BLaER1 (cell line): Measurements from ENCODE around the gene PRPF8.
"Not testable (repeated sequence)": the region's sequence is repeated elsewhere in the genome, so short reads cannot be mapped to it uniquely, and the experiment has no call there.

Experiments
- H3K27ac ChIP-seq: shearing (Covaris generic); formaldehyde crosslinking; 2 replicates; pipeline ENCODE4 v1.8.1; 2022
- H3K27me3 ChIP-seq: shearing (Covaris generic); formaldehyde crosslinking; 2 replicates; pipeline ENCODE4 v1.8.1; 2022
- H3K36me3 ChIP-seq: shearing (Covaris generic); formaldehyde crosslinking; 2 replicates; pipeline ENCODE4 v1.8.1; 2022
- H3K4me1 ChIP-seq: shearing (Covaris generic); formaldehyde crosslinking; 2 replicates; pipeline ENCODE4 v1.8.1; 2022
- H3K4me2 ChIP-seq: shearing (Covaris generic); formaldehyde crosslinking; 2 replicates; pipeline ENCODE4 v1.8.1; 2022
- H3K4me3 ChIP-seq: shearing (Covaris generic); formaldehyde crosslinking; 2 replicates; pipeline ENCODE4 v1.8.1; 2022
- H3K9ac ChIP-seq: shearing (Covaris generic); formaldehyde crosslinking; 2 replicates; pipeline ENCODE4 v1.8.1; 2022
- H3K9me3 ChIP-seq: shearing (Covaris generic); formaldehyde crosslinking; 2 replicates; pipeline ENCODE4 v1.8.1; 2022
- H4K20me1 ChIP-seq: shearing (Covaris generic); formaldehyde crosslinking; 2 replicates; pipeline ENCODE4 v1.8.1; 2022
- Cebpa-rat ChIP-seq: shearing (Covaris generic); IDR thresholded peaks from 2 replicates; pipeline ENCODE4 v1.8.1; 2022

PRPF8 gene

DNA sequence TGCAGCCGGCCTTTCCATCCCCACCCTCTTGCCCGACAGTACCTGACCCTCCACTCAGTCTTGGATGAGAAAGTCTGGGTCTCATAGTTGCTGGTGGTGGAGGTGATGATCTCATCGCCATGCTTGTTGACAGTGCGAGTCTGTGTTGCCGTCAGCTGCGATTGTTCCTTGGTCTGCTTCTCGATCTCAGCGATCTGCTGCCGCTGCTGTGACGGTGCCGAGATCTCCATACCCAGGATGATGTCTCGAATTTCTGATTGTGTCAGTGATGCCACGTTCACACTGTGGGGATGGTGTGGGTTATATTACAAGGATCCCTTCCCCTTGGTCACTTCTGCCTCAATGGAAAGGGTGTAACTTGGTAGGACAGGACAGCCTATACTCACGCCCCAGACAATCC lies 30.9 kb downstream of the PRPF8 start:
- peaks cover 85% of the 10 kb centered on the region for H4K20me1 ChIP-seq
- H3K4me1 ChIP-seq: peaks cover 22% of the 10 kb centered on the region
- no peaks in the 10 kb centered on the region for H3K9me3 ChIP-seq
- 0 out of 2 replicates have a peak overlapping the region, but pooled peaks have one; percentile 10 for H3K9ac ChIP-seq
- H3K27me3 ChIP-seq: no peaks in the 10 kb centered on the region
- H3K4me2 ChIP-seq: no peak overlapping the region
- H3K36me3 ChIP-seq: peaks cover 89% of the 10 kb centered on the region
- no peak overlapping the region for H3K27ac ChIP-seq
- no peak overlapping the region for H3K4me3 ChIP-seq
- TF ChIP-seq Cebpa-rat: no peak

DNA sequence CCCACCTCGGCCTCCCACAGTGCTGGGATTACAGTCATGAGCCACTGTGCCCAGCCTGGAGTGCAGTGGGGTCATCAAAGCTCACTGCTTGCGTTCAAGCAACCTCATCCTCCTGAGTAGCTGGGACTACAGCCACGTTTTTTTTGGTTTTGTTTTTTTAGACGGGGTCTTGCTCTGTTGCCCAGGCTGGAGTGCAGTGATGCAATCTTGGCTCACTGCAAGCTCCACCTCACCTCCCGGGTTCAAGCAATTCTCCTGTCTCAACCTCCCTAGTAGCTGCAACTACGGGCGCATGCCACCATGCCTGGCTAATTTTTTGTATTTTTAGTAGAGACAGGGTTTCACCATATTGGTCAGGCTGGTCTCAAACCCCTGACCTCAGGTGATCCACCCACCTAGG lies 31.9 kb downstream of the PRPF8 start:
- Histone ChIP-seq H4K20me1 (peaks cover 76% of the 10 kb centered on the region), H3K36me3 (peaks cover 80% of the 10 kb centered on the region)

GRCh38 chr17:1651559-1651844 lies 33.2 kb downstream of the PRPF8 start:
- H3K4me2 ChIP-seq: no peak overlapping the region
- peaks cover 64% of the 10 kb centered on the region for H4K20me1 ChIP-seq
- H3K36me3 ChIP-seq: peaks cover 67% of the 10 kb centered on the region
- no peak overlapping the region for H3K9ac ChIP-seq
- peaks cover 43% of the 10 kb centered on the region for H3K4me1 ChIP-seq
- no peaks in the 10 kb centered on the region for H3K27me3 ChIP-seq
- no peak for TF ChIP-seq Cebpa-rat
- no peaks in the 10 kb centered on the region for H3K9me3 ChIP-seq
- H3K27ac ChIP-seq: no peak overlapping the region
- H3K4me3 ChIP-seq: no peak overlapping the region

More for the DNA sequence above, 31.9 kb downstream of the PRPF8 start:
- H3K9ac ChIP-seq, H3K9me3 ChIP-seq, H3K27me3 ChIP-seq, H3K4me2 ChIP-seq, H3K27ac ChIP-seq, H3K4me3 ChIP-seq: not testable (repeated sequence)
- H3K4me1 ChIP-seq: peaks cover 30% of the 10 kb centered on the region

DNA sequence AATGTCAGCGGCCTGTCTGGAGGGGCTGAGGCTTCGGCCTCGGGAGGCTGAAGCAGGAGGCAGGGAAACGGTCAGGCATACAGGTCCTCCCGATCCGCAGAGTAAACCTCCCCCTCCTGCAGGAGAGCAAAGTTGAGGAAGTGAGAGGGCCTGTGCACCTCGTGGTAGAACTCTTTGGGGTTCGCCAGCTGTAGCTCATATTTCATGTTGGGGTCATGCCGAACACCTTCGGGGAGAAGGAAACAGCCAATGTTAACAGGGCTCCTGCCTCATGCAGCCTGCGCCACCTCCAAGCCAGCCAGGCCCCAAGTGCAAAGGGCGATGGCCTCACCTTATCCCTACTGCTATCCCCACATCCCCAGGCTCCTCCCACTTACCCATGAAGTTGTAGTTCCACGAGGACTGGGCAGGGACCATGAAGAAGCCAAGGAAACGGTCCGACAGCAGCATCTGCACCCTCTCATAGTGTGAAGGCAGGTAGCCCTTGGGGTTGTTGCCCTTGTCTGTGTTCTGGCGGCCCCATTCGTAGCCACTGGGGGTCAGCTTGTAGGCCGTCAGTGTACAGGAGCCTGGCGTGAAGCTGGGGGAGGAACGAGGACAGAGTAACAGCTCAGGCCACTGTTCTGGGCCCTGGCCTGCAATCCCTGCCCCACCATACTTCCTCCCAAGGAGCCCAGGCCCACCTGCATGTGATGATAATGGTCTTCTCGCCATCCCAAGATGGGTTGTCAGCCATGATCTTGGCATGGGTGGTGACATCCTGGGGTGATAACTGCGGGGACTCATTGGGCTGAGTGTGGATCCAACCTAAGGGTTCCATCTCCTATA lies 33.7 kb downstream of the PRPF8 start:
- Histone ChIP-seq H3K9me3 (no peaks in the 10 kb centered on the region), H3K4me1 (peaks cover 48% of the 10 kb centered on the region), H3K27ac (peak overlapping the region; percentile 72; the same call in 1 of the 2 replicates), H3K27me3 (no peaks in the 10 kb centered on the region), H3K9ac (no peak overlapping the region; the same call in 1 of the 2 replicates), H3K36me3 (peaks cover 61% of the 10 kb centered on the region), H3K4me3 (peak overlapping the region; percentile 70; the same call in 1 of the 2 replicates), H3K4me2 (peak overlapping the region; percentile 94), H4K20me1 (peaks cover 64% of the 10 kb centered on the region)
- TF ChIP-seq Cebpa-rat: no peak

GRCh38 chr17:1649844-1650501 lies 34.7 kb downstream of the PRPF8 start, which contains the start of gene RILP:
Gene RILP, minus strand, starts transcription at chr17:1649866. Its CDS starts 62 bp downstream, at chr17:1649804.
- peak within 1 kb of the TSS; percentile 71 for H3K4me3 ChIP-seq
- peak within 1 kb of the TSS; percentile 83 for H3K9ac ChIP-seq
- peak within 1 kb of the TSS; percentile 88 for H3K27ac ChIP-seq
- peak within 1 kb of the TSS; percentile 98 for H3K4me2 ChIP-seq
- TF ChIP-seq Cebpa-rat: no peak
- H3K4me1 ChIP-seq: peaks cover 53% of the 10 kb centered on the region
- H4K20me1 ChIP-seq: peaks cover 57% of the 10 kb centered on the region
- H3K27me3 ChIP-seq: no peaks in the 10 kb centered on the region
- H3K9me3 ChIP-seq: no peaks in the 10 kb centered on the region
- H3K36me3 ChIP-seq: peaks cover 52% of the 10 kb centered on the region

DNA sequence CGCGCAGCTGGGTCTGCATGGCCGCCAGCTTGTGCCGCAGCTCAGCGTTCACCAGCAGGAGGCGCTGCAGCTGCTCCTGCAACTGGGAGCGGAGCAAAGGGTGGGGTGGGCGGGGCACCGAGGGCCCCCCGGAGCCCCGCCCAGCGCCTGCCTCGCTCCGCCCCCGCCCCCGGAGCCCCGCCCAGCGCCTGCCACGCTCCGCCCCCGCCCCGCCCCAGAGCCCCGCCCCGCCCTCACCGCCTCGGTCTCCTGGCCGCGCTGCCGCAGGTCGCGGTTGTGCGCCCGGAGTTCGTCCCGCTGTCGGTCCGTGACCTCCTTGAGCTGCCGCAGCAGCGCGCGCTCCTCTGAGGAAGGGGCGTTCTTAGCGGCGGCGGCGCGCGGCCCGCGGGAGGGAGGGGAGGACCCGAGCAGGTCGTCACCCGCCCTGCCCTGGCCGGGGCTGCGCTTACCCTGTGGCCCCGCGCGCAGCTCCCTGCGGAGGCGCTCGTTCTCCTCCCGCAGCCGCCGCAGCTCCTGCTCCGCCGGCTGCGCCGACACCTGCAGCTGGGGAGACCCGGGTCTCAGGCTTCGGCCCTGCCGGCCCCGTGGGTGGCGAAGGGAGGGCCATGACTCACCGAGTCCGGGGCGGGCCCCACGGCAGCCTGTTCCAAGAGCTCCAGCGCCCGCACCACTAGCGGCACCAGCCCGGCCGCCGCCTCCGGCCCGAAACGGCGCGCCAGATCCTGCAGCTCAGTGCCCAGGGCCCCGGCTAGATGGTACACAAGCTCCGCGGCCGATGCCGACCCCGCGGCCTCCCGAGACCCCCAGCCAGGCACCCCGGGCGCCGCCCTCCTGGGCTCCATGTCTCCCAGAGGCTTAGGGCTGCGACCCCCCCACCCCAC lies 35.5 kb downstream of the PRPF8 start:
- Histone ChIP-seq H3K27me3 (no peaks in the 10 kb centered on the region), H3K4me2 (peak overlapping the region; percentile 98), H3K36me3 (peaks cover 44% of the 10 kb centered on the region), H3K4me1 (peaks cover 60% of the 10 kb centered on the region), H3K9ac (peak overlapping the region; percentile 83), H4K20me1 (peaks cover 53% of the 10 kb centered on the region), H3K9me3 (no peaks in the 10 kb centered on the region), H3K4me3 (peak overlapping the region; percentile 71), H3K27ac (peak overlapping the region; percentile 88)
- TF ChIP-seq Cebpa-rat: no peak

GRCh38 chr17:1648173-1648962 lies 36.3 kb downstream of the PRPF8 start:
- Histone ChIP-seq H4K20me1 (peaks cover 51% of the 10 kb centered on the region), H3K9me3 (no peaks in the 10 kb centered on the region), H3K4me1 (peaks cover 68% of the 10 kb centered on the region), H3K4me2 (peak overlapping the region; percentile 98), H3K27me3 (no peaks in the 10 kb centered on the region), H3K36me3 (peaks cover 35% of the 10 kb centered on the region), H3K9ac (peak overlapping the region; percentile 83), H3K27ac (peak overlapping the region; percentile 88), H3K4me3 (peak overlapping the region; percentile 71)
- TF ChIP-seq Cebpa-rat: no peak

DNA sequence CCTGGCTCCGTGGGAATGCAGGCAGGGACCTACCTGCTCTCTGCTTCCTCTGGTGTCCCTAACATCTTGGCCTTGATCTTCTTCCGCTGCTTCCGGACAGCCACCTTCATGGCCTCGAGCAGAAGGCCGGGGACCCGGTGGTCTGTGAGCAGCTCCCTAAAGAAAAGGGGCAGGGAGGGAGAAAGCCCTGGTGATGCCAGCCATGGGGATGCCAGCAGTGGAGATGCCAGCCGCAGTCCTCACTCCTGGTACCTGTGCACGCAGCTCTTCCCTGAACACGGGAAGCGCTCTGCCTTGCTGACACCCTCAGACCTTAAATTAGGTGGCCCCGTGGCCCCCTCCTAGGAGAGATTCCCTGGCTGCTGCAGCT lies 36.9 kb downstream of the PRPF8 start:
- H3K9ac ChIP-seq: peak overlapping the region; percentile 83
- H3K27ac ChIP-seq: peak overlapping the region; percentile 88
- H3K27me3 ChIP-seq: no peaks in the 10 kb centered on the region
- peak overlapping the region; percentile 98 for H3K4me2 ChIP-seq
- H3K4me3 ChIP-seq: peak overlapping the region; percentile 71
- no peaks in the 10 kb centered on the region for H3K9me3 ChIP-seq
- TF ChIP-seq Cebpa-rat: no peak
- peaks cover 47% of the 10 kb centered on the region for H4K20me1 ChIP-seq
- peaks cover 68% of the 10 kb centered on the region for H3K4me1 ChIP-seq
- peaks cover 31% of the 10 kb centered on the region for H3K36me3 ChIP-seq
